22Rv1 (cell line): ENCODE results near the gene ITPK1.

ENCODE experiments used
- CTCF ChIP-seq: fragments of 450-650 bp; IDR thresholded peaks from 2 replicates; pipeline ENCODE4 v1.5.1; 2017; ENCODE audit warnings: mild to moderate bottlenecking
- ZFX ChIP-seq: fragments of 450-650 bp; IDR thresholded peaks from 2 replicates; pipeline ENCODE4 v1.6.1; 2017; ENCODE audit warnings: antibody characterized with exemption, borderline replicate concordance

GRCh38 chr14:92926931-92927330 is 188.8 kb downstream of the ITPK1 start:
- TF ChIP-seq CTCF: no peak
- TF ChIP-seq ZFX: no peak
